Endothelial cell of umbilical vein (primary cell): Measurements from ENCODE around the gene EHD1. TPM values are rescaled to one million over a fixed set of nuclear protein-coding genes. Genes with fewer than 3 reads are reported as not detected.

Experiments used
- BruUV-seq: library from RNA; stranded (reverse); fragments of 400-500 nt; replicated peaks from 2 replicates; lab custom pipeline; 2021; lab: Mats Ljungman, UMichigan
- CTCF ChIA-PET: fragments of 300-600, 350-600 bp; sonication (Branson Sonifier 250); formaldehyde crosslinking; loops from one replicate; lab custom pipeline; 2021; ENCODE audit warnings: antibody characterized with exemption, inconsistent platforms; lab: Charles Lee
- POLR2A ChIA-PET: fragments of 300-600, 350-600 bp; sonication (Branson Sonifier 250); formaldehyde crosslinking; loops from one replicate; lab custom pipeline; 2021; ENCODE audit warnings: antibody characterized with exemption, inconsistent platforms; lab: Charles Lee
- DNase-seq: peaks from one replicate; pipeline ENCODE4 v3.0.0-alpha.2; 2011; ENCODE audit warnings: low read depth, low spot score
- FAIRE-seq: peaks from 2 replicates; lab custom pipeline; 2011; peaks lifted over from hg19 to GRCh38; lab: Jason Lieb, UNC
- H2AFZ ChIP-seq: 2 replicates; pipeline ENCODE4 v1.6.0; 2012; ENCODE audit warnings: low read depth, low read length, control low read depth, inconsistent platforms
- H3K27ac ChIP-seq: 2 replicates; pipeline ENCODE4 v1.5.1; 2011; ENCODE audit warnings: low read depth, mild to moderate bottlenecking, control low read depth, low read length, moderate library complexity; ENCODE audit not compliant: insufficient read depth
- H3K27me3 ChIP-seq, 2 experiments: 2 replicates each; pipeline versions ENCODE4 v1.6.0 to v1.6.1; 2011; ENCODE audit warnings: low read length in 2 of 2, mixed read lengths in 1 of 2; ENCODE audit not compliant: control insufficient read depth in 2 of 2, insufficient read depth in 2 of 2
- H3K36me3 ChIP-seq, 2 experiments: 2 replicates in 1 of 2; 3 replicates in 1 of 2; pipeline ENCODE4 v1.5.1; 2011; ENCODE audit warnings: low read length in 2 of 2, mild to moderate bottlenecking in 1 of 2, moderate library complexity in 1 of 2; ENCODE audit not compliant: control insufficient read depth in 2 of 2, insufficient read depth in 2 of 2; ENCODE audit errors: extremely low read depth in 1 of 2
- H3K4me1 ChIP-seq: 3 replicates; pipeline ENCODE4 v1.5.1; 2011; ENCODE audit warnings: mild to moderate bottlenecking, low read length; ENCODE audit not compliant: control insufficient read depth, insufficient read depth; ENCODE audit errors: extremely low read depth
- H3K4me2 ChIP-seq: 2 replicates; pipeline ENCODE4 v1.6.1; 2011; ENCODE audit warnings: low read length, control low read depth, mixed read lengths; ENCODE audit not compliant: insufficient read depth
- H3K4me3 ChIP-seq, 3 experiments: fragments of 200-600 bp in 1 of 3; sonication (generic), shearing (Covaris generic) in 1 of 3; replicated peaks in 1 of 3; 2 replicates each; pipeline ENCODE4 v1.5.1; 2011 to 2016; ENCODE audit warnings: control low read depth in 3 of 3, low read length in 3 of 3, mild to moderate bottlenecking in 2 of 3, inconsistent platforms in 1 of 3, low read depth in 1 of 3, moderate library complexity in 1 of 3; ENCODE audit not compliant: insufficient read depth in 1 of 3
- H3K79me2 ChIP-seq: 2 replicates; pipeline ENCODE4 v1.6.0; 2012; ENCODE audit warnings: low read length, inconsistent platforms; ENCODE audit not compliant: control insufficient read depth, insufficient read depth
- H3K9ac ChIP-seq: replicated peaks from 2 replicates; pipeline ENCODE3; 2011; ENCODE audit warnings: low read length, control low read depth; ENCODE audit not compliant: insufficient read depth; ENCODE audit errors: extremely low read depth
- H3K9me1 ChIP-seq: replicated peaks from 3 replicates; pipeline ENCODE4 v1.6.0; 2011; ENCODE audit warnings: mild to moderate bottlenecking, low read length; ENCODE audit not compliant: control insufficient read depth, insufficient read depth; ENCODE audit errors: extremely low read depth
- H3K9me3 ChIP-seq: replicated peaks from 2 replicates; pipeline ENCODE4 v1.5.1; 2012; ENCODE audit warnings: low read length, inconsistent platforms; ENCODE audit not compliant: control insufficient read depth, insufficient read depth
- H4K20me1 ChIP-seq: replicated peaks from 2 replicates; pipeline ENCODE3; 2011; ENCODE audit warnings: mild to moderate bottlenecking, low read length; ENCODE audit not compliant: control insufficient read depth, insufficient read depth; ENCODE audit errors: extremely low read depth
- EZH2 ChIP-seq: IDR thresholded peaks from 2 replicates; pipeline ENCODE4 v1.6.1; 2012; ENCODE audit warnings: borderline replicate concordance, low read depth, mild to moderate bottlenecking, moderate library complexity, low read length, inconsistent platforms; ENCODE audit not compliant: severe bottlenecking
- FOS ChIP-seq: IDR thresholded peaks from 2 replicates; pipeline ENCODE4 v1.6.1; 2011; ENCODE audit warnings: mild to moderate bottlenecking, low read length, moderate library complexity, borderline replicate concordance; ENCODE audit not compliant: insufficient read depth
- GATA2 ChIP-seq: IDR thresholded peaks from 2 replicates; pipeline ENCODE4 v1.7.0; 2011; ENCODE audit warnings: low read depth, mild to moderate bottlenecking, moderate library complexity, mixed read lengths, low read length; ENCODE audit not compliant: insufficient read length, insufficient read depth
- JUN ChIP-seq: IDR thresholded peaks from 2 replicates; pipeline ENCODE4 v1.6.1; 2011; ENCODE audit warnings: borderline replicate concordance, low read depth; ENCODE audit not compliant: insufficient read length, insufficient read depth
- MYC ChIP-seq: IDR thresholded peaks from one replicate; pipeline ENCODE4 v1.6.1; 2011; ENCODE audit warnings: mild to moderate bottlenecking, low read depth, low read length
- POLR2A ChIP-seq: IDR thresholded peaks from 2 replicates; pipeline ENCODE4 v1.6.1; 2012; ENCODE audit warnings: low read depth, mild to moderate bottlenecking, control low read depth, low read length
- POLR2AphosphoS5 ChIP-seq: IDR thresholded peaks from 2 replicates; pipeline ENCODE4 v1.6.1; 2012; ENCODE audit warnings: low read depth, mild to moderate bottlenecking, control low read depth, low read length, moderate library complexity; ENCODE audit not compliant: insufficient read depth
- dilution Hi-C: fragments of 300-500 bp; cut with MboI; formaldehyde crosslinking; loops from one replicate; pipeline ENCODE4 v1.15.0; 2019; ENCODE audit warnings: low sequenced_read_pairs; ENCODE audit not compliant: extremely low pct_ligation_motif_present
- intact Hi-C: fragments of 100-400 bp; cut with micrococcal nuclease; formaldehyde crosslinking; loops from one replicate; pipeline ENCODE4 v1.10.0; 2022
- polyA plus RNA-seq, 4 experiments: library from polyadenylated mRNA; depleted of rRNA in 3 of 4; stranded (reverse) in 3 of 4; unstranded in 1 of 4; fragments of >200 nt; gene quantifications; 2 replicates each; pipeline versions ENCODE4 v1.2.1 to v1.2.3, GENCODE V29; 2011 to 2012; ENCODE audit warnings: missing spikeins in 1 of 4
- total RNA-seq: library from RNA; stranded (reverse); gene quantifications from 2 replicates; pipeline ENCODE4 v1.2.3, GENCODE V29; 2021
- TF ChIP-seq, protein P1 (sequence below): IDR thresholded peaks from 2 replicates; pipeline ENCODE4 v1.6.1; 2011; ENCODE audit not compliant: insufficient read depth, insufficient read length
- TF ChIP-seq, protein P2 (sequence below), 2 donors: IDR thresholded peaks; 1 replicate in 1 of 2; 2 replicates in 1 of 2; pipeline ENCODE4 v1.5.1; 2011; ENCODE audit warnings: low read length in 2 of 2, mild to moderate bottlenecking in 2 of 2, moderate library complexity in 2 of 2, control low read depth in 1 of 2, inconsistent platforms in 1 of 2, low read depth in 1 of 2; ENCODE audit not compliant: insufficient read depth in 1 of 2; ENCODE audit errors: extremely low read depth in 1 of 2

EHD1 gene
- total and polyA plus RNA-seq, 2 donors (not counting 3 experiments of a cell fraction or from before 2014, with no cell fraction given): 109 to 136 TPM

GRCh38 chr11:64842366-64842759, 36.1 kb downstream of the EHD1 start:
- no peak for FAIRE-seq
- no peak overlapping the region for H2AFZ ChIP-seq

GRCh38 chr11:64841592-64842365, 36.6 kb downstream of the EHD1 start:
- no peaks in the 10 kb centered on the region for H4K20me1 ChIP-seq
- H3K9ac ChIP-seq: no peak overlapping the region
- H3K4me1 ChIP-seq: no peaks in the 10 kb centered on the region
- no peak overlapping the region for H3K4me3 ChIP-seq
- no peaks in the 10 kb centered on the region for H3K9me3 ChIP-seq
- ChIA-PET POLR2A (no interaction called here), CTCF (interaction anchor here (1.4 to 8.2 kb wide), 2 partner anchors 46 to 54 kb away, joined by 6 to 125 read pairs; no protein-coding TSS in a partner anchor)
- no peaks in the 10 kb centered on the region for H3K9me1 ChIP-seq
- H2AFZ ChIP-seq: no peak overlapping the region
- intact Hi-C loops (no loop called here), dilution Hi-C loops (loop anchor here (10.0 kb wide), 1 partner anchor 53 kb away; no protein-coding TSS in a partner anchor)
- TF ChIP-seq MYC: no peak
- no peak for TF ChIP-seq POLR2A
- TF ChIP-seq FOS: no peak
- TF ChIP-seq, protein P1, sequence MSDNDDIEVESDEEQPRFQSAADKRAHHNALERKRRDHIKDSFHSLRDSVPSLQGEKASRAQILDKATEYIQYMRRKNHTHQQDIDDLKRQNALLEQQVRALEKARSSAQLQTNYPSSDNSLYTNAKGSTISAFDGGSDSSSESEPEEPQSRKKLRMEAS: no peak
- TF ChIP-seq POLR2AphosphoS5: no peak
- TF ChIP-seq GATA2: no peak
- TF ChIP-seq, protein P2, sequence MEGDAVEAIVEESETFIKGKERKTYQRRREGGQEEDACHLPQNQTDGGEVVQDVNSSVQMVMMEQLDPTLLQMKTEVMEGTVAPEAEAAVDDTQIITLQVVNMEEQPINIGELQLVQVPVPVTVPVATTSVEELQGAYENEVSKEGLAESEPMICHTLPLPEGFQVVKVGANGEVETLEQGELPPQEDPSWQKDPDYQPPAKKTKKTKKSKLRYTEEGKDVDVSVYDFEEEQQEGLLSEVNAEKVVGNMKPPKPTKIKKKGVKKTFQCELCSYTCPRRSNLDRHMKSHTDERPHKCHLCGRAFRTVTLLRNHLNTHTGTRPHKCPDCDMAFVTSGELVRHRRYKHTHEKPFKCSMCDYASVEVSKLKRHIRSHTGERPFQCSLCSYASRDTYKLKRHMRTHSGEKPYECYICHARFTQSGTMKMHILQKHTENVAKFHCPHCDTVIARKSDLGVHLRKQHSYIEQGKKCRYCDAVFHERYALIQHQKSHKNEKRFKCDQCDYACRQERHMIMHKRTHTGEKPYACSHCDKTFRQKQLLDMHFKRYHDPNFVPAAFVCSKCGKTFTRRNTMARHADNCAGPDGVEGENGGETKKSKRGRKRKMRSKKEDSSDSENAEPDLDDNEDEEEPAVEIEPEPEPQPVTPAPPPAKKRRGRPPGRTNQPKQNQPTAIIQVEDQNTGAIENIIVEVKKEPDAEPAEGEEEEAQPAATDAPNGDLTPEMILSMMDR (IDR thresholded peaks at IDR 0.05; ENCODE audit: extremely low read depth in 1 of 2, insufficient read depth in 1 of 2, low read depth in 1 of 2, low read length in 2 of 2): no peak
- TF ChIP-seq JUN: no peak
- TF ChIP-seq EZH2: no peak
- no TSS peak for BruUV-seq
- FAIRE-seq: no peak
- no peaks in the 10 kb centered on the region for H3K27me3 ChIP-seq
- no peak overlapping the region for H3K4me2 ChIP-seq
- DNase-seq: no peak
- H3K27ac ChIP-seq: no peak overlapping the region
- no peaks in the 10 kb centered on the region for H3K79me2 ChIP-seq
- H3K36me3 ChIP-seq: no peaks in the 10 kb centered on the region

More at GRCh38 chr11:64842366-64842759, 36.1 kb downstream of the EHD1 start:
- no peaks in the 10 kb centered on the region for H4K20me1 ChIP-seq
- POLR2A ChIA-PET: no interaction called here
- dilution Hi-C loops: loop anchor here (10.0 kb wide), 1 partner anchor 52 kb away; no protein-coding TSS in a partner anchor
- intact Hi-C loops: no loop called here
- BruUV-seq: no TSS peak
- no peaks in the 10 kb centered on the region for H3K4me1 ChIP-seq
- H3K27ac ChIP-seq: no peak overlapping the region
- no peaks in the 10 kb centered on the region for H3K9me3 ChIP-seq
- H3K9me1 ChIP-seq: no peaks in the 10 kb centered on the region
- TF ChIP-seq JUN: no peak
- TF ChIP-seq POLR2AphosphoS5: no peak
- TF ChIP-seq POLR2A: no peak
- TF ChIP-seq GATA2: no peak
- no peak for TF ChIP-seq EZH2
- H3K9ac ChIP-seq: no peak overlapping the region
- H3K79me2 ChIP-seq: no peaks in the 10 kb centered on the region
- CTCF ChIA-PET: interaction anchor here (1.4 to 8.2 kb wide), 2 partner anchors 45 to 54 kb away, joined by 6 to 125 read pairs; no protein-coding TSS in a partner anchor
- DNase-seq: no peak
- no peaks in the 10 kb centered on the region for H3K36me3 ChIP-seq
- H3K4me3 ChIP-seq: no peak overlapping the region
- H3K4me2 ChIP-seq: no peak overlapping the region
- no peaks in the 10 kb centered on the region for H3K27me3 ChIP-seq
